Activated T-cell treated with anti-CD3 and anti-CD28 coated beads for 4 hours (primary cell): ENCODE measurements around the gene EPM2AIP1.
"Not testable (repeated sequence)": the region's sequence is repeated elsewhere in the genome, so short reads cannot be mapped to it uniquely, and the experiment has no call there.

Experiments
- DNase-seq: peaks from one replicate; pipeline ENCODE4 v3.0.0-alpha.2; 2020

EPM2AIP1 gene

DNA sequence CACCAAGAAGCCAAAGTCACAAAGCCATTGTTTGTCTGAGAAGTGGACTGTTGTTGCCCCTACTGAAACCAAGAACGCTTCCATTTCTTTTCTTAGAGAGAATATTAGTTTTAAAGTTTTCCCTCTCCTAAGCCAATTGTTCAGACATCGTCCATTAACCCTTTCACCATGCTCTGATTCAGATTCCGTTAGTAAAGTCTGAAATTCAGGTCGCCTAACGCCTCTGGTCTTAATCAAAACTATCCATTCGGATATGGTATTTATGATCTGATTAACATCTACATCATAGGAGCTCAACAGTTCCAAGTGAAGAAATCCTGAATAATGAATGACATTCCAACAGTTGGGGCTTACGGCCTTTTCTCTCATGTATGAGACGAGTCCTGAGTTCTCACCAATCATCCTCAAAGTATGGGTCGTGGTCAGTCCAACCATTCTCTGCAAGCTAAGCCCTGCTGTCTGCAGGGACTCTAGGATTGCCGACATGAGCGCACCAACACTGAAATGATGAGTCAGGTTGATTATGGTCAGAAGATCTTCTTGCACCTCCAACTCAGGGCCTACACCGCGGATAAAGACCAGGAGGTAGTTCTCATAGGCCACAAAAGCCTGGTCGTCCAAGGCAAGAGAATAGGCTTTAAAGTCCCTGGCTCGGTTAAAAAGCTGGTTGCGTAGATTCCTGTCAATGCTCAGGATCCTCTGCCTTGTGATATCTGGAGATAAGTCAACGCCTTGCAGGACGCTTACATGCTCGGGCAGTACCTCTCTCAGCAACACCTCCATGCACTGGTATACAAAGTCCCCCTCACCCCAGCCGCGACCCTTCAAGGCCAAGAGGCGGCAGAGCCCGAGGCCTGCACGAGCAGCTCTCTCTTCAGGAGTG is 767 bp downstream of the EPM2AIP1 start:
- no peak for DNase-seq

GRCh38 chr3:36991147-36991546 is 1.8 kb downstream of the EPM2AIP1 start:
- no peak for DNase-seq

- no peak for DNase-seq
Observed at GRCh38 chr3:36989568-36989967, 3.4 kb downstream of the EPM2AIP1 start.

GRCh38 chr3:36989005-36989404 is 3.9 kb downstream of the EPM2AIP1 start:
- no peak for DNase-seq

DNA sequence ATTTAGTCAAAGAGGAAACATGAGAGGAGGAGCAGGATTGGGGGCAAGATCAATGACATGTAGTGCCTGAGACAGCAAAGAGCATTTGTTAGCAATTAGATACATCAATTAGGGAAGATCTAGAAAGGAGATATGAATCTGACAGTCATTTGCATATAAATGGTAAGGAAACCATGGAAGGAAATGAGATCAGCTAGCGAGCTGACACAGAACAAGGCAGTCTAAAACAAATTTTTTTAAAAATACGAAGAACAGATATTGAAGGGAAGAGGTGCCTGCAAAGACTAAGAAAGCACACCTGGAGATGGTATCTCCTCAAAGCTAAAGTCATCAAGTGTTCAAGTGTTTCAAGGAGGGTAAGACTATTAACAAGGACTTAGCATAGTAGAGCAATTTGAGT is 4.6 kb downstream of the EPM2AIP1 start:
- no peak for DNase-seq

GRCh38 chr3:36981006-36981405 is 11.9 kb downstream of the EPM2AIP1 start:
- DNase-seq = no peak

- no peak for DNase-seq
Observed at GRCh38 chr3:36973139-36973538, 19.8 kb downstream of the EPM2AIP1 start.

DNA sequence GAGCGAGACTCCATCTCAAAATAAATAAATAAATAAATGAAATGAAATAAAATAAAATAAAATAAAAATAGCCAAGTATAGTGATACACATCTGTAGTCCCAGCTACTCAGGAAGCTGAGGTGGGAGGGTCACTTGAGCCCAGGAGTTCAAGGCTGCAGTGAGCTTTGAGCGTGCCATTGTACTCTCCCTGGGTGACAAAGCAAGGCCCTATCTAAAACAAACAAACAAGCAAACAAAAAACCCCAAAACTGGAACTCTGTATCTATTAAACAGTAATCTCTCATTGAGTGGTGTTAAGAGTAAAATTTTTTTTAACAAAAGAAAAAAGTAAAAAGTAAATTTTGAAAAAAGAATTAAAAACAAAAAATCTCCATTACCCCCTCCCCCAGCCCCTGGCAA is 20.8 kb downstream of the EPM2AIP1 start:
- no peak for DNase-seq

- DNase-seq = no peak
Observed at GRCh38 chr3:36969540-36970432, 23.1 kb downstream of the EPM2AIP1 start.

DNA sequence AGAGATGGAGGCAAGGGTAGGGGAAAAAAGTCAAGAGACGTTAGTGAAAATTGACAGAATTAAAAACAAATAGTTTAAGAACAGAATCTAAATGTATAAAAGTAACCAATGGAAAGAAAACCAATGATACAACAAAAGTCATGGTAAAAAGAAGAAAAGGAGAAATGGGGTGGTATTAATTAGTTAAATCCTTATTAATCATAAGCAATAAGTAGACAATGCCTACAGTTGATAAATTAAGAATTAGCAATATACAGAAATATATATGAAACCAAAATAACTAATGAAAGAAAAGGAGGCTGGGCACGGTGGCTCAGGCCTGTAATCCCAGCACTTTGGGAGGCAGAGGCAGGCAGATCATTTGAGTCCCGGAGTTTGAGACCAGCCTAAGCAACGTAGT is 23.8 kb downstream of the EPM2AIP1 start:
- no peak for DNase-seq

- no peak for DNase-seq
Observed at GRCh38 chr3:36965440-36965839, 27.5 kb downstream of the EPM2AIP1 start.

DNA sequence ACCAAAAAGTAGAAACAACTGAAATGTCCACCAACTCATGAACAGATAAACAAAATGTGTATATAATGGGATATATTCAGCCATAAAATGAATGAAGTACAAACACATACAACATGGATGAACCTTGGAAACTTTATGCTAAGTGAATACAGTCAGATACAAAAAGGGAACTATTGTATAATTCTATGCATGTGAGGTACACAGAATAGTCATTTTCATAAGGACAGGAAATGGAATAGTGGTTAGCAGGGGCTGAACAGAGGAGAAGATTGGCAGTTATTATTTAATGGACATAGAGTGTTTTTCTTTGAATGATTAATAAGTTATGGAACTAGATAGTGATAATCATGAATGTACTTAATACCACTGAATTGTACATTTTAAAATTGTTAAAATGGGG is 28.1 kb downstream of the EPM2AIP1 start:
- DNase-seq = no peak

- no peak for DNase-seq
Observed at GRCh38 chr3:36964331-36964730, 28.6 kb downstream of the EPM2AIP1 start.

- DNase-seq = not testable (repeated sequence)
Observed at GRCh38 chr3:36963008-36963407, 29.9 kb downstream of the EPM2AIP1 start.

- no peak for DNase-seq
Observed at GRCh38 chr3:36960502-36960901, 32.4 kb downstream of the EPM2AIP1 start.

- no peak for DNase-seq
Observed at GRCh38 chr3:36959821-36960220, 33.1 kb downstream of the EPM2AIP1 start.

- no peak for DNase-seq
Observed at GRCh38 chr3:36957862-36958686, 34.9 kb downstream of the EPM2AIP1 start.

GRCh38 chr3:36957063-36957462 is 35.9 kb downstream of the EPM2AIP1 start:
- no peak for DNase-seq

DNA sequence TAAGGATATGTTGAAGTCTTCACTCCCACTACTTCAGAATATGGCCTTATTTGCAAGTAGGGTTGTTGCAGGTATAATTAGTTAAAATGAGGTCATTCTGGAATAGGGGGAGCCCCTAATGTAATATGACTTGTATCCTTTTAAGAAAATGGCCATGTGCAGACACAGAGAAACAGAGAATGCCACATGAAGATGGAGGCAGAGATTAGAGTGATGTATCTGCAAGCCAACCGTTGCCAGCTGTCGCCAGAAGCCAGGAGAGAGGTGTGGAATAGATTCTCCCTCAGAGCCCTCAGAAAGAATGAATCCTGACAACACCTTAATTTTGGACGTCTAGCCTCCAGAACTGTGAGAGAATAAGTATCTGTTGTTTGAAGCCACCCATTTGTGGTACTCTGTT is 36.8 kb downstream of the EPM2AIP1 start:
- DNase-seq = no peak

GRCh38 chr3:36954452-36955134 is 38.3 kb downstream of the EPM2AIP1 start:
- no peak for DNase-seq

GRCh38 chr3:36947814-36948213 is 45.1 kb downstream of the EPM2AIP1 start:
- DNase-seq = not testable (repeated sequence)

DNA sequence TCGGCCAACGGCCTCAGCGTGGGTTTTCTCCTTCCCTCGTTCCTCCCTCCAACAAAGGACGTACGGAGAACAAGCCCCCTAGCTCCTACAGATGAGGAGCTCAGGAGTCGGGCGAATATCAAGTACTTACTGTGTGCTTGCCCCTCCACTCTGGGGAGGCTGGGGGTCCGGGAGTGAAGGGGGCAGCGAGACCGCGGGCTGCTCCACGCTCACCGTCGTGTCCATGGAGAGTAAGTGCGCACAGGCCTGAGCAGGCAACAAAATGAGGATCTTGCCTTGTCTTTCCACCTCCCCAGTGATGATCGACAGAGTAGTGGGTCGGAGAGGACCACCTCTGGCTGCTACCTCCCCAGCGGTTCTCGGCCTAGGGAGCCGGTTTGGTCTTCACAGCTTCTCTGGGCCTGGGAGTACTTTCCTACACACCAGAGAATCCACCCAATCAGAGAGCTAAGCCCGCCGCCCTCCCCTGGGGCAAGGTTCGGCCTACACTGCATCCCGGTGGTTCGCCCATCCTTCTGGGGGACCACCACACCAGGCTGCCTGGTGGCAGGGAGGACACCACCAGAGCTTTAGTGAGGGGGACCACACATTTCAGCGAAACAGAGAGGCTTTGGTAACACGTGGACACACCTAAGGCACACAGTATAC is 47.5 kb downstream of the EPM2AIP1 start:
- DNase-seq = no peak
